Measurements from ENCODE around the gene PTPN7.

Gene PTPN7

DNA sequence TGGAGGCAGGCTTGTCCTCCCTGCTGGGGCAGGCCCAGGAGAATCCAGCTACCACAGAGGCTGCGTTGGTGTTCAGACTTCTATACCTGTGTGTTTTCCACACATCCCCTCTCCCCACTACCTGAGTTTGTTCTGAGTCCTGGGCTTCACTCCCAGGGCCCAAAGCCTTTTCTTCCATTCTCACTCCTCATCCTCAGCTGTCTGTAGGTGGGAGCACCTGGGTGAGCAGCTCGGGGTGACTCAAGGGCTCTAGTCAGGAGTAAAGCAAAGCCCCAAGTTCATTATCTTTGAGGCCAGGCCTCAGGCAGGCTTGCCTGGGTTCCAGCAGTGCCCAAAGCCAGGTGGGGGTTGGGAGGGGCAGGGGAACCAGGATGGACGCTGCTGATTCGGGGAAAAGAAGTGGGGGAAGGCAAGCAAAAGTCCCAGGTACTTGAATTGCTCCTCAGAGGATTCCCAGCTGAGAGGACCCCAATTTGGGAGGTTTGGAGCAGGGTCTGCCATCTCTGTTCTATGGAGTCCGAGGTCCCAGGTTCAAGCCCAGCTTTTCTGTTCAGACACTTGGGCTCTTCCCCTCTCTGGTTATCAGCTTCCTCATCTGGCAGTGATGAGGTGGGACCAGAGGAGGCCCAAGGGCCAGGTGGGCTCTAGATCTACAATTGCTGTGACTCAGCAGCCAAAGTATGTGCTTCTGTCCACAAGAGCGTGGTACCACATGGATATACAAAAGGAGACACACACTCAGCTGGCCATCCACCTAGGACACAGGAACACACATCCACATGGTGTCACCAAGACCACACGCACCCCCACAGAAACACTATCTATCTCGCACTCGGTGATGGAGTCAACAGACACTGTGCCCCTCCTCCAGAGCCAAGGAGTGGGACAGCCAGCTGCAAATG lies 5.8 kb upstream of the PTPN7 start:
- Mint-ChIP-seq H3K4me1 (ENCODE audit: low read depth) (peaks cover 52% of the 10 kb centered on the region), H3K27ac (peak overlapping the region; percentile 98), H3K4me3 (peak overlapping the region; percentile 100), H3K27me3 (ENCODE audit: low read depth) (no peaks in the 10 kb centered on the region), H3K9me3 (no peaks in the 10 kb centered on the region), H3K36me3 (ENCODE audit: low read depth) (no peaks in the 10 kb centered on the region)
- no peak for DNase-seq (ENCODE audit: low spot score)

DNA sequence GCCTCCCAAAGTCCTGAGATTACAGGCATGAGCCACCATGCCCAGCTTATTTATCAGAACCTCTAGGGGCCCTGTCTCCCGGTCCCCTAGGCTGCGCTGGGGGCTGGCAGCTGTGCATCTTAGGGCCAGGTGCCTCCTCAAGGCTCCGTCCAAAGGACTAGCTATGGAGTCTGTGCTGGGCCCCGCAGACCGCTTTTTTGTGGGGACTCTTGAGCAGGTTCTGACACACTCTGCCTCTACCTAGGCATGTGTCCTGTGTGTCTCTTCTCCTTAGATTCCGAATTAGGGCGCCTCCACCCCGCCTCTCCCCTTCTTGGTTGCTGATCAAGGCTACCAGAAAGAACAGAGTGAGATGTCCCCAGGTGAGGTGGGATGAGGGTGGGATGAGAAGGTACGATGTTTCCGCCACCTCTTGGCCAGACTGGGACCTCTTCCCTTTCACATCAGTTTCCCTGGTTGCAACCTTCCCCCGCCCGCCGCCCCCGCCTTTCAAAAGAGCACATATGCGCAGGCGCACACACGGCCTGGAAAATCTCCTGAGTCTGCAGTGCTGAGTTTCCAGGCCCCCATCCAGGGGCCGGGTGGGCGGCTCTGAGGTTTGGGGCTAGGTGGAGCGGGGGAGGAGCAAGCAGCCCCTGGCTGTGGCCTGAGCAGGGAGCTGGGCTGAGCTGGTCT lies 5.0 kb upstream of the PTPN7 start:
- no peaks in the 10 kb centered on the region for H3K9me3 Mint-ChIP-seq
- H3K4me1 Mint-ChIP-seq (ENCODE audit: low read depth): peaks cover 51% of the 10 kb centered on the region
- H3K4me3 Mint-ChIP-seq: peak overlapping the region; percentile 100
- H3K36me3 Mint-ChIP-seq (ENCODE audit: low read depth): peaks cover under 1% of the 10 kb centered on the region
- no peaks in the 10 kb centered on the region for H3K27me3 Mint-ChIP-seq (ENCODE audit: low read depth)
- peak; percentile 71 for DNase-seq (ENCODE audit: low spot score)
- H3K27ac Mint-ChIP-seq: peak overlapping the region; percentile 98

DNA sequence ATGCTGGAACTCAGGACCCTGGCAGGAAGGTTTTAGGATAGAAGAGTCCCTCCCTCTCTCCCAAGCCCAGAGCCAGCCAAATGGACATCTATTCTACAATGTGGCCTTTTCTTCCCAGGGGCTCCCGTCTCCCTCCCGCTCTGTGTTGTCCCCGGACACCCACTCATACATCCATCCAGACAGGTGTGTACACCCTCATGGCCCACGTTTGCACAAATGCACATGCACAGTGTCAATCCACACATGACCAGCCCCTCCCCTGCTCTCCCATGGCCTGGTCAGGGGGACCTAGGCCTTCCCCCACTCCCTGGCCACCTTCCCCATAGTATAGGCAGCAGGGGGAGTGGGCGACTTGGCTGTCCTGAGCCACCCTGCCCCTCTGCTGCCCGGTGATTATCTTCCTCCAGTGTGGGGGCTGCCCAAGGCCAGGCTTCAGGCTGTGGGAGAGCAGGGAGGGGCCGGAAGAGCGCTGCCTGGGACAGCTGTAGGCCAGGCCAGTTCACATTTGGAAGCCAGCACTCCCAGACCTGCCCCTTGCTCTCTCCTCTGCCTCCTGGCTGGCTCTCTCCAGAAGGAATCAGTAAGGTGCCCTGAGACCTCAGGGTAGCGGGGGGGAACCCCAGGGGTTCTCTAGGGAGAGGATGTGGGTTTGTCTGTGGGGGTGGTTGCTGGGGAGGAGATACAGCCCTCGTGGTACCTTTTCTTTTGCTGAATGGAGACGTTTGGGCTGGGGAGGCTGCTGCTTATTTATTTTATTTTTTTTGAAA lies 4.1 kb upstream of the PTPN7 start:
- Mint-ChIP-seq H3K36me3 (ENCODE audit: low read depth) (peaks cover 9% of the 10 kb centered on the region), H3K27ac (peak overlapping the region; percentile 98), H3K4me3 (peak overlapping the region; percentile 100), H3K4me1 (ENCODE audit: low read depth) (peaks cover 53% of the 10 kb centered on the region), H3K9me3 (no peaks in the 10 kb centered on the region), H3K27me3 (ENCODE audit: low read depth) (no peaks in the 10 kb centered on the region)
- peak; percentile 79 for DNase-seq (ENCODE audit: low spot score)

DNA sequence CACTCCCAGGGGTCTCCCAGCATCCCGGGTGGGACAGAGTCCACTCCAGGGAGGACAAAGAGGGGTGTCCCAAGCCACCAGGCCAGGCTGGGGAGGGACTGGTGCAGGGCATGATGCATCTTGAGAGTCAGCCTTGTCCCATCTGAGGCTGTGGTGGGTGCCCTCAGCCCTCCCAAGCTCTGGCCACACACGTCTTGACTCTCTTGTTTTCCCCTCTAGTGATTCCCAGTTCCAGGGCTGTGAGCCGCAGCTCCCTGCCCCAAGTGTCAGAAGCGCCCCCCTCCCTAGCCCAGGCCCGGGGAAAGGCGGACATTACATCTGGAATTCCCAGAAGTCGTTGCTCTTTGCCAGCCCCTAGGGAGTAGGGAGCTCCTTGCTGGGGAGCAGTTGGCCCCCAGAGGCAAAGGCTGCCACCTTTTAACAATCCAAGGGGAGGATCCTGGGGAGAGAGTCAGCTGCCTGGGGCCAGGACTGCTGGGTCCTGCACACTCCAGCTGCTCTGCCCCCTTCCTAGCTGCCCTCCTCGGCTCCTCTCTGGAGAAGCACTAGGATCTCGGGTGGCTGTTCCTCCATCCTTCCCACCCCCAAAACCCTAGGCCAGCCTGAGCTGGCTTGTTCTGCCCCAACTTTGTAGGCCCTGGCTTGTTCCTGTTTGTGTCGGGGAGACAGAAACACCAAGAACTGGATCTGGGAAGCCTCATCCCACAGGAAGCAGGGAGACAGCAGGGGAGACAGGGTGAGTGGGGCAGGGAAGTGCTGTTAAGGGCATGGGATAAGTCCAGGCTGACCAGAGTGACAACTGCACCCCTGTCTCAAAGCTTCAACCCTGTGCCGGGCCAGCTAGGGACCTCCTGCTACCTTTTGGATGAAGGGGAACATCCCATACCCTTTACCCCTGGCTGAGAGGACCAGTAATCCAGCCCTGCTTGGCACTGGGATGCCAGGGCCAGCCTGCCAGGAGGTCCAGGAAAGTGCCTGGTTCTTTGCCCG lies 3.2 kb upstream of the PTPN7 start:
- Mint-ChIP-seq H3K36me3 (ENCODE audit: low read depth) (peaks cover 18% of the 10 kb centered on the region), H3K4me1 (ENCODE audit: low read depth) (peaks cover 59% of the 10 kb centered on the region), H3K27ac (peak overlapping the region; percentile 98), H3K27me3 (ENCODE audit: low read depth) (no peaks in the 10 kb centered on the region), H3K9me3 (no peaks in the 10 kb centered on the region), H3K4me3 (peak overlapping the region; percentile 100)
- no peak for DNase-seq (ENCODE audit: low spot score)

DNA sequence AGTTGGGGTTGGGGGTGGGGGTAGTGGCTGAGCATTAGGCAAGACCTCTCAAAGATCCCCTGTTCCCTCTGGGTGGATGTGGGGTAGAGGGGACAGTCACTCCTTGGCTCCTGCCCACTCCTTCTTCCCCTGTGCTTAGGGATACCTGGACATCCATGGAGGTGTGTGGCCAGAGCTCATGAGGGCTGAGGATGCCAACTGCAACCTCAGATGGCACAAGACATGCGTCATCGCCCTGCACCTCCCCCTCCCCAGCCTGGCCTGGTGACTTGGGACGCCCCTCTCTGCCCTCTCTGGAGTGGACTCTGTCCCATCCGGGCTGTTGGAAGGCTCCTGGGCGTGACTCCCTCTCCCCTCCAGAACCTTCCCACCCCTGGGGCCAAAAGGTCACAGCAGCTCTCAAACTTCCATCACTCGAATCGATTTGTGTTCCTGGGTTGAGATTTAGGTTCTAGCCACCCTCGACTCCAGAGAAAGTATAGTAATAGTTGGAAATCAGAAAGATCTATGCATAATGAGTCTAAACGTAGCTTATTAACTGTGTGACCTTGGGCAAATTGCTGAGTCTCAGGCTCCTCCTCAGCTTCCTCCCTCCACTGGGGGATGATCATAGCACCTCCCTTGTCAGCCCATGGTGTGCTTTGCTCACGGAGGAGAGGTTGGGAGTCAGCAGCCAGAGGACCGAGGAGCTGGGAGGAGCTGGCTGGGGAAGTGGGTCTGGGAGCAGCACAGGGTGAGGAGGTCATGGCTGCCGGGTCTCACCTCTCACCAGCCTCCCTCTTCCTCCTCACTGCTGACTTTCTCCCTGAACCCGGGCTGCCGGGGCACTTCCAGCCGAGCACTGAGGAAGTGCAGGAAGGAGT lies 2.2 kb upstream of the PTPN7 start:
- Mint-ChIP-seq H3K4me1 (ENCODE audit: low read depth) (peaks cover 66% of the 10 kb centered on the region), H3K36me3 (ENCODE audit: low read depth) (peaks cover 26% of the 10 kb centered on the region), H3K9me3 (no peaks in the 10 kb centered on the region), H3K4me3 (peak overlapping the region; percentile 100), H3K27me3 (ENCODE audit: low read depth) (no peaks in the 10 kb centered on the region), H3K27ac (peak overlapping the region; percentile 98)
- DNase-seq (ENCODE audit: low spot score): peak; percentile 29

DNA sequence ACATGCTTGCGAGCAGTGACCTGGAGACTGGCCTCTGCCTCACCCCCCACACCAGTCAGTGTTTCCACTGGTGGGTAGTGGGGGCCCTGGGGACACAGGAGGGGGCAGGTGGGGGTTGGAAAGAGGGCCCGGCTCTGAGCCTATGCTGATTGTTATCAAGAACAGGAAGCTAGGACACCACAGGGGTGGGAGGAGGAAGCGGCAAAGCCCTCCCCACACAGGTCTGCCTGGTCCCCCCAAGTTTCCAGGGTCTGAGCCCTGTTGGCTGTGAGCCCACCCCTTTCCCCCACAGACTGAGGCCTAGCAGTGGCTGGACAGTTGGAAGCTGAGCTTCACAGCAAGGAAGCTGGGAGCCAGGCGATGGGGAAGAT lies 1.6 kb upstream of the PTPN7 start:
- H3K27ac Mint-ChIP-seq: peak overlapping the region; percentile 98
- peak; percentile 72 for DNase-seq (ENCODE audit: low spot score)
- peaks cover 67% of the 10 kb centered on the region for H3K4me1 Mint-ChIP-seq (ENCODE audit: low read depth)

DNA sequence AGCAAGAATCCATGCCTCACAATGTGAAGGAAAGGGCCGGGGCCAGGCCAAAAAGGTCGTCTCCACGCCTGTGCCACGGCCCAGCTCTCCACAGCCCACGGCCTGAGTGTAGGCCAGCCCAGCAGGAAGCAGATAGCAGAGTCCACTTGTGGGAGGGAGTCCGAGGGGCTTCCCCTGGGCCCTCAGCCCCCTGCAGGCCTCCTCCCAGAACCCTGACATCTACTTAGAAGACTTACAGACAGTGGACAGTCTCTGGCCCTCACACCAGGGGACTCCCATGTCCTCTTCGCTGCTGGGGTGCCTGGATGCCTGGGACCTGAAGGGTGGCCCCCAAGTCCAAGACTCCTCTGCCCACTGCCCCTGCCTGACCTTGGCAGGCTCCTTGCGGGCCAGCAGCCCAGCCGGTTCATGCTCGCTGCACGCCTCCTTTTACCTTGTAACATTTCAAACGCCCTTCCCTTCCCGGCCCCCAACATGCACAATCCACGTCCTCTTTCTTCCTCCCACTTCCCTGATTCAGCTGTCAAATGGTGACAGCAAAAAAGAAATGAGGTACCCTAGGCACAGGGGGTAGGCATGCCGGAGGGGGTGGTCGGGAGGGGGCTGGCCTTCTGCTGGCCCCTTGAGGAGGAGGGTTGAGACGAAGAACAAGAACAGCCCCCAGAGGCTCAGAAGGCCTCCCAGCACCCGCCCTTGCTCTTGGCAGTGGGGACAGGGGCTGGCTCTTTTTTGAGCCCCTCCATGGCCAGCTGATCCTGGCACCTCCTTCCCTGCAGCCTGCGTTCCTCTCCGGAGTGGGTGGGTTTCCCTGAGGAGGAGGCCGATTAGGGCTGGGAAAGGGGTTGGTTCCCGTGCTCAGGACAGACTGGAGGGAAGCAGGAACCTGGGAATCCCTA lies 997 bp upstream of the PTPN7 start:
- H3K4me1 Mint-ChIP-seq (ENCODE audit: low read depth): peaks cover 63% of the 10 kb centered on the region
- H3K36me3 Mint-ChIP-seq (ENCODE audit: low read depth): peaks cover 34% of the 10 kb centered on the region
- DNase-seq (ENCODE audit: low spot score): peak; percentile 14
- H3K4me3 Mint-ChIP-seq: peak overlapping the region; percentile 100
- H3K9me3 Mint-ChIP-seq: no peaks in the 10 kb centered on the region
- no peaks in the 10 kb centered on the region for H3K27me3 Mint-ChIP-seq (ENCODE audit: low read depth)
- H3K27ac Mint-ChIP-seq: peak overlapping the region; percentile 98

More for the DNA sequence above, 1.6 kb upstream of the PTPN7 start:
- peak overlapping the region; percentile 100 for H3K4me3 Mint-ChIP-seq
- H3K27me3 Mint-ChIP-seq (ENCODE audit: low read depth): no peaks in the 10 kb centered on the region
- no peaks in the 10 kb centered on the region for H3K9me3 Mint-ChIP-seq
- peaks cover 30% of the 10 kb centered on the region for H3K36me3 Mint-ChIP-seq (ENCODE audit: low read depth)

GRCh38 chr1:202159534-202160371 lies 649 bp downstream of the PTPN7 start:
- peak overlapping the region; percentile 98 for H3K27ac Mint-ChIP-seq
- peak overlapping the region; percentile 100 for H3K4me3 Mint-ChIP-seq
- H3K9me3 Mint-ChIP-seq: no peaks in the 10 kb centered on the region
- DNase-seq (ENCODE audit: low spot score): peak; percentile 72
- H3K36me3 Mint-ChIP-seq (ENCODE audit: low read depth): peaks cover 50% of the 10 kb centered on the region
- H3K27me3 Mint-ChIP-seq (ENCODE audit: low read depth): no peaks in the 10 kb centered on the region
- peaks cover 68% of the 10 kb centered on the region for H3K4me1 Mint-ChIP-seq (ENCODE audit: low read depth)

GRCh38 chr1:202158810-202159533 lies 1.4 kb downstream of the PTPN7 start:
- no peaks in the 10 kb centered on the region for H3K9me3 Mint-ChIP-seq
- peaks cover 65% of the 10 kb centered on the region for H3K4me1 Mint-ChIP-seq (ENCODE audit: low read depth)
- H3K27ac Mint-ChIP-seq: peak overlapping the region; percentile 98
- peaks cover 55% of the 10 kb centered on the region for H3K36me3 Mint-ChIP-seq (ENCODE audit: low read depth)
- H3K27me3 Mint-ChIP-seq (ENCODE audit: low read depth): no peaks in the 10 kb centered on the region
- H3K4me3 Mint-ChIP-seq: peak overlapping the region; percentile 100
- DNase-seq (ENCODE audit: low spot score): peak; percentile 16

- Mint-ChIP-seq H3K27me3 (ENCODE audit: low read depth) (no peaks in the 10 kb centered on the region), H3K4me1 (ENCODE audit: low read depth) (peaks cover 62% of the 10 kb centered on the region), H3K27ac (peak overlapping the region; percentile 26), H3K9me3 (no peaks in the 10 kb centered on the region), H3K36me3 (ENCODE audit: low read depth) (peaks cover 62% of the 10 kb centered on the region), H3K4me3 (peak overlapping the region; percentile 100)
- no peak for DNase-seq (ENCODE audit: low spot score)
These were observed 2.5 kb downstream of the PTPN7 start for GRCh38 chr1:202157945-202158344.
